Measurements from ENCODE around the gene KCNN1.
A peak's percentile ranks its signal among the peaks of the same experiment; 100 is the strongest.
"Not testable (repeated sequence)": the region's sequence is repeated elsewhere in the genome, so short reads cannot be mapped to it uniquely, and the experiment has no call there.

The KCNN1 gene

DNA sequence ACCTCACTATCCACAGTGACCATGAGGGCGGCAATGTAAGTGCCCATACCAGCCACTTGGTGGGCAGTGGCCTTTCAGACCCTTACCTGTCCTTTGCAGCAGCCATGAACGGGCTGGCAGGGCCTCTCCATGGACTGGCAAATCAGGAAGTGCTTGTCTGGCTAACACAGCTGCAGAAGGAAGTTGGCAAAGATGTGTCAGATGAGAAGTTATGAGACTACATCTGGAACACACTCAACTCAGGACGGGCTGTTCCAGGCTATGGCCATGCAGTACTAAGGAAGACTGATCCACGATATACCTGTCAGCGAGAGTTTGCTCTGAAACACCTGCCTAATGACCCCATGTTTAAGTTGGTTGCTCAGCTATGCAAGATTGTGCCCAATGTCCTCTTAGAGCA, 64.5 kb downstream of the KCNN1 start:
- not testable (repeated sequence) for DNase-seq

DNA sequence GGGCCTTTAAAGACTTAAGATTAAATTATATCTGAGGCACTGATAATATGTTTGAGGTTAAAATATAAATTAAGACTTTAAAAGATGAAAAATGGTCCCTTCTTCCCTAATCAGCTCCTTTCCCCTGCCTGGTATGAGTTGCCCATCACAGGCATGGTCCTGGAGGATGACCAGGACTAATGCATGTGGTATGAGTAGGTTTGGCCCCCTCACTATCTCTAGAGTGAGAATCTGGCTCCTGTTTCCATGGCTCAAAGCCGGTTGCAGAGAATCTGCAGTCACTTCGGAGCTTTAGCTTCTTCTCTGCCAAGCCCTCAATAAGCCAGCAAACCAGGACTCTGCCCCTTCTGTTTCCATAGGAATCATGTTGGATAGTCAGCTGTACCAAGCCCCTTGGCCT, 65.2 kb downstream of the KCNN1 start:
- DNase-seq: not testable (repeated sequence)

DNA sequence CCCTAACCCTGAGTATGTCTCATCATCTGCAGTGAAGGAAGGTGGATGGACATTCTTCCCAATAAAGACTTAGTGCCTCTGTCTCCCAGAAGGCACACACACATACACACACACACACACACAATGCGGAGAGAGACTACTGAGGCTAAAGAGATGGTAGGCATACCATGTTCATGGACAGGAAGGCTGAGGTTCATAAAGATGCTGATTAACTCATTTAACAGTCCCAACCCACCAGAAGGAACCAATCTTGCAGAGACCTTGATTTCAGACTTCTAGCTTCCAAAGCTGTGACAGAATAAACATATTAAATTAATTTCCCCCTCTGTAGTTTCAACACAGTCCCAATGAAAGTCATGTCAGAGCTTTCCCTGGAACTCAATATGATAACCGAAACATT, 74.1 kb downstream of the KCNN1 start:
- DNase-seq: no peak

GRCh38 chr19:18043676-18044075, 76.8 kb downstream of the KCNN1 start:
- no peak for DNase-seq

DNA sequence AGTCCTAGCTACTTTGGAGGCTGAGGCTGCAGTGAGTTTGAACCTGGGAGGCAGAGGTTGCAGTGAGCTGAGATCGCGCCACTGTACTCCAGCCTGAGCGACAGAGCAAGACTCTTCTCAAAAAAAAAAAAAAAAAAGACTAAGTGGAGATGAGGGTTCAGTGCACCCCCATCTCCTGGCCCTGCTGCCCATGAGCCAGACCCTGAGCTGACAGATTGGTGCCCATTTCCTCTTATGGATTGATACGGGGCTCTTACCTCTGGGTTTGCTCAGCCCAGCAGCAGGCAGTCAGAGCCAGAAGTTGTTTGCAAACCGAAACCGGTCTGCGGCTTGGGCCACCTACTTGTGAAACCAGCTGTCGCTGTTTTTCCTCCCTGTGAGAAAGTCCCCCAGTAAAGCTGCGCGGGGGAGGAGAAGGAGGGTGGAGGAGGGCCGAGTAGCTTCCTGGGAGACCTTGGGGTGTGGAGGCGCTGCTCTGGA, 78.0 kb downstream of the KCNN1 start:
- DNase-seq: peak; percentile 89 to 93

DNA sequence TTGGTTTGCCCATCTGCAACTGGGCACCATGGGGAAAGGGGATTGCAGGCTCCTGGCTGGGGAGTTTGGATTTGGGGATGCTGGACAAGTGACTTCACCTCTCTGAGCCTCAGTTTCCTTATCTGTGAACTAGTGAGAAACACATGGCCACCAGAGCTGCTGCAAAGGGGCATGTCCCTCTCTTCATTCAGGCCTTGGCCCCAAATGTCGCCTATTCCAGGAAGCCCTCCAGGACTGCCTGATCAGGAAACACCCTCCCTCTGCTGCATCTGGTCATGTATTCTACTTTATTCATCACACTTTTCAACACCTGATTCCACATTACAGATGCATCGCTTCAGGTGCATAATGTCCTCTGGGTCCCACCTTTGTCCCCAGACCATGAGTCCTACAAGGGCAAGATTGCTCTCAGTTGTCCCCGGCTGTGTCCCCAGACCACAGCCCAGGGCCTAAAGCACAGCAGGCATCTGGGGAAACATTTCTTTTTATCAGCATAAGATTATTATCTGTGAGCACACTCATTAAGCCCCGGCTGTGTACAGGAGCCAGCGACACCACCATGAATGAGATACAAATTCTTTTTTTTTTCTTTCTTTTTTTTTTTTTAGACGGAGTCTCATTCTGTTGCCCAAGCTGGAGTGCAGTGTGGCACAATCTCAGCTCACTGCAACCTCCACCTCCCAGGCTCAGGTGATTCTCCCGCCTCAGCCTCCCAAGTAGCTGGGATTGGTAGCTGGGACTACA, 78.6 kb downstream of the KCNN1 start:
- no peak for DNase-seq

DNA sequence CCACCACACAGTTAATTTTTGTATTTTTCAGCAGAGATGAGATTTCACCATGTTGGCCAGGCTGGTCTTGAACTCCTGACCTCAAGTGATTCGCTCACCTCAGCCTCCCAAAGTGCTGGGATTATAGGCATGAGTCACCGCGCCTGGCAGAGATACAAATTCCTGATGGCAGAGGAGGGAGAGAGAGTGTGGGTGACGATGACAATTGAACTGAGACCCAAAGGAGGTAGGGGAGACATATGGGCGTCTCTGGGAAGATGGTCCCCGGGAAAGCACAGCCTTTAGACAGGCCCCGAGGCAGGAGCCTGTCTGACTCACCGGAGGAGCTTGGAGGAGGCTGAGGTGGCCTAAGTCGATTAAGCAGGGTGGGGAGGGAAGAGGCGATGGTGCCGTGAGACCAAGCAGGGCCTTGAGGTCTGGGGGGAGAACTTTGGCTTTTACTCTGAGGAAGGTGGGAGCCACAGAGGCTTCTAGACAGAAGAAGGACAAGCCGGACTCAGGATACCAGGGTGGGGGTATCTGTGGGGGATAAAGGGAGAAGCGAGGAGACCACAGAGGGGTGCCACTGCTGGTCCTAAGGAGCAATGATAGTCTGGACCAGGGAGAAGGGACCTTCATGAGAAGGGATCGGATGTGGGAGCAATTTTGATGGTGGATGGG, 79.3 kb downstream of the KCNN1 start:
- peak; percentile 25 to 52 for DNase-seq

- no peak for DNase-seq
Observed at GRCh38 chr19:18049385-18049784, 82.5 kb downstream of the KCNN1 start.
